ENCODE results near the gene HNRNPH2. TPM values are rescaled to one million over a fixed set of nuclear protein-coding genes. Genes with fewer than 3 reads are reported as not detected.

The HNRNPH2 gene, protein sequence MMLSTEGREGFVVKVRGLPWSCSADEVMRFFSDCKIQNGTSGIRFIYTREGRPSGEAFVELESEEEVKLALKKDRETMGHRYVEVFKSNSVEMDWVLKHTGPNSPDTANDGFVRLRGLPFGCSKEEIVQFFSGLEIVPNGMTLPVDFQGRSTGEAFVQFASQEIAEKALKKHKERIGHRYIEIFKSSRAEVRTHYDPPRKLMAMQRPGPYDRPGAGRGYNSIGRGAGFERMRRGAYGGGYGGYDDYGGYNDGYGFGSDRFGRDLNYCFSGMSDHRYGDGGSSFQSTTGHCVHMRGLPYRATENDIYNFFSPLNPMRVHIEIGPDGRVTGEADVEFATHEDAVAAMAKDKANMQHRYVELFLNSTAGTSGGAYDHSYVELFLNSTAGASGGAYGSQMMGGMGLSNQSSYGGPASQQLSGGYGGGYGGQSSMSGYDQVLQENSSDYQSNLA
- total RNA-seq (2013; cell fraction: nucleolus; rRNA removed), result 8.2 and 10.3 TPM in 2 replicates
- 34.5 and 43.4 TPM in 2 replicates for total RNA-seq (2014; rRNA removed)
- 67.0 and 69.1 TPM in 2 replicates for total RNA-seq (2014; rRNA removed; fragmentation: Illumina TruSeq; extraction: Trizol)
- total RNA-seq (2021), result 42.4 and 42.8 TPM in 2 replicates
- 33.7 TPM for polyA plus RNA-seq (2011; ENCODE audit: low read depth)
- polyA plus RNA-seq (2011; rRNA removed), result 46.6 and 61.9 TPM in 2 replicates
- polyA plus RNA-seq (2011; cell fraction: cytosol; rRNA removed), result 15.3 and 19.3 TPM in 2 replicates
- polyA plus RNA-seq (2011; cell fraction: nucleus; rRNA removed), result 9.5 and 17.9 TPM in 2 replicates
- polyA plus RNA-seq (2012), result 42.8 and 43.5 TPM in 2 replicates
- 73.3 and 90.2 TPM in 2 replicates for polyA plus RNA-seq (2014; fragmentation: Illumina TruSeq; extraction: Trizol)
- 10 to 100 TPM; 55.7 to 90.8 TPM for polyA plus RNA-seq (2014; fragmentation: Nextera tagmentation; extraction: Ambion mirVana)
- 44.9 and 49.6 TPM in 2 replicates for polyA plus RNA-seq (2014; rRNA removed)
- polyA plus RNA-seq (2016; fragmentation: Nextera tagmentation; extraction: Ambion mirVana), result 100 to 1,000 TPM in 1 of 2 experiments, 10 to 100 TPM in 1; 98.1 to 102 TPM
- polyA minus RNA-seq (2011; rRNA and poly(A)+ RNA removed), result 22.8 and 32.7 TPM in 2 replicates
- polyA minus RNA-seq (2011; cell fraction: cytosol; rRNA and poly(A)+ RNA removed), result 8.2 and 9.3 TPM in 2 replicates
- 3.4 and 6.9 TPM in 2 replicates for polyA minus RNA-seq (2011; cell fraction: nucleus; rRNA and poly(A)+ RNA removed)
- Bru-seq, nascent RNA, result percentile 95 among the genes with signal in this experiment
- BruChase-seq, experiment 1, labeled RNA remaining after a 6-hour chase, result percentile 99 among the genes with signal in this experiment
- percentile 99 among the genes with signal in this experiment for BruChase-seq, experiment 2, labeled RNA remaining after a 2-hour chase
- long read RNA-seq, experiment 1, transcript HNRNPH2-201 (2 exons, 2,223 nt), result major isoform, 64 of 68 reads
- long read RNA-seq, experiment 1, partial matches to known transcripts, result 4 of 68 reads
- long read RNA-seq, experiment 1, other reads (novel, unspliced or antisense), result 0 of 68 reads
- long read RNA-seq, experiment 2, transcript HNRNPH2-201 (2 exons, 2,223 nt), result major isoform, 807 of 827 reads
- long read RNA-seq, experiment 2, partial matches to known transcripts, result 20 of 827 reads
- long read RNA-seq, experiment 2, other reads (novel, unspliced or antisense), result 0 of 827 reads

DNA sequence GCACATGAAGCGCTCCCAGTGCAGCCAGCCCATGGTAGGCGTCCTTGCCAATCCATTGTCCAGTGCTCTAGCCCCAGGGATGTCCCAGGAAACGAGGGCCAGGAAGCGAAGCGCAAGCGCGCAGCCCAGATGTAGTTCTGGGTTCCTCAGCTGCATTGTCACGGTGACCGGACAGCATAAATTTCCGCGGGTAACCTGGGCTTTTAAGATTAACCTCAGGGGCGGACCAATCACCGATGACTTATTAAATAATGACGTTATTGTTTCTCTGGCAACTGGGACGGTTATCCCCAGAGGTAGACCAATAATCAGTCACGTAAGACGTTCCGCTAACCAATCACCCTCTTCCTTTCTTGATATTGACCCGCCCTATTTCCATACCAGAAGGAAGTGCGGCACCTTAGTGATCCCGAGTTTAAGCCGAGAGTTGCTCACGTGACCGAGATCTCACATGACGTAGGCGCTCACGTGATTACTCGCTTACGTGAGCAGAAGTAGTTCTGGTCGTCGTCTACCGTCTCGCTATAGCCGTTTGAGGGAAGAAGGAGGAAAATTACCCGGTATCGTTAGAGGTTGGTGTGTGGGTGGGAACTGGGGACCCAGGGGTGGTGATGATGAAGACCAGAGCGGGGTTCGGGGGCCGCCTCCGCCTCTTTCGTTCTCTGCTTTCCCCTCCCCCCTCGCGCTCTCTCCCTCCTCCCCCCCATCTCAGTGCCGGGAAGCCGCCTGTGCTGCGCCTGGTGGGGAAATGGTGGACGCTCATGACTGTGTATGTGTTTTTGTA is at the start of gene HNRNPH2, which contains the start of gene GLA:
Gene HNRNPH2 (plus strand): TSS at position 475 of the 784 bp plus-strand sequence. CDS start 3,767 bp downstream, outside the sequence.
Gene GLA (minus strand): TSS at position 178 of the 784 bp plus-strand sequence. CDS start 22 bp downstream, at position 156.
- DNase-seq (ENCODE audit: low read depth, low spot score), result peak; percentile 98
- ChIA-PET RAD21 (ENCODE audit: unreplicated experiment) (no interaction called here), SMC1A (ENCODE audit: uncharacterized antibody, unreplicated experiment) (interaction anchor here (0.8 kb wide), 1 partner anchor 11 kb away, joined by 3 read pairs; no protein-coding TSS in a partner anchor), POLR2A (interaction anchor here (0.6 to 1.5 kb wide), 3 partner anchors 14 to 24 kb away, joined by 3 to 6 read pairs (median 5); partner anchors contain the start of gene RPL36A), CTCF (no interaction called here)
- Histone ChIP-seq H4K20me1 (ENCODE audit: control insufficient read depth, insufficient read depth) (no peaks in the 10 kb centered on the region), H3K27me3 (replicated peaks in 1 of 2; ENCODE audit: control insufficient read depth in 2 of 2, insufficient read depth in 2 of 2, low read length in 1 of 2) (no peaks in the 10 kb centered on the region), H3K36me3 (ENCODE audit: control insufficient read depth in 2 of 2, insufficient read depth in 2 of 2, low read length in 1 of 2) (peaks cover 0 to 4% of the 10 kb centered on the region in 2 experiments; a peak in 1 of 4 replicates), H3K4me2 (ENCODE audit: control insufficient read depth, insufficient read depth) (no peak within 1 kb of the TSS; the same call in 1 of the 2 replicates), H3K4me1 (ENCODE audit: control insufficient read depth, insufficient read depth, low read length) (peaks cover 12% of the 10 kb centered on the region), H2AFZ (ENCODE audit: control insufficient read depth, low read depth, low read length) (peak within 1 kb of the TSS; percentile 80), H3K4me3 (peak within 1 kb of the TSS; percentile 75), H3K9ac (ENCODE audit: control insufficient read depth, insufficient read depth, low read length) (peak within 1 kb of the TSS; percentile 84), H3K9me3 (replicated peaks; ENCODE audit: control insufficient read depth, insufficient read depth, low read length) (no peaks in the 10 kb centered on the region; the same call in 2 of the 3 replicates), H3K27ac (ENCODE audit: control insufficient read depth, insufficient read depth) (peak within 1 kb of the TSS; percentile 92), H3K79me2 (ENCODE audit: control insufficient read depth, insufficient read depth, low read length) (peaks cover 57% of the 10 kb centered on the region)
- intact Hi-C loops (cut with micrococcal nuclease; ENCODE audit: unreplicated experiment), result loop anchor here (2.0 kb wide), 1 partner anchor 17 kb away; the partner anchor contains the start of gene RPL36A
- in situ Hi-C loops (cut with MboI), result no loop called here
- WGBS (ENCODE audit: insufficient coverage, insufficient replicate concordance, low lambda C conversion rate, missing lambda C conversion rate), result 22% methylated on average over 37 of the region's 47 CpGs
- ATAC-seq, result peak; percentile 88
- peak; percentile 81 for FAIRE-seq
- no TSS peak for BruUV-seq (replicated peaks)
- TF ChIP-seq BCL11A (IDR thresholded peaks at IDR 0.05; ENCODE audit: low read depth, low read length) (no peak), SMAD5 (IDR thresholded peaks at IDR 0.05; ENCODE audit: low read depth) (no peak), CBX3 (IDR thresholded peaks at IDR 0.05; ENCODE audit: borderline replicate concordance, low read depth) (no peak), NR2C1 (IDR thresholded peaks at IDR 0.05) (no peak), CBFB (IDR thresholded peaks at IDR 0.05; ENCODE audit: low read depth) (no peak), SIX5 (IDR thresholded peaks at IDR 0.05; ENCODE audit: low read depth, low read length, severe bottlenecking) (no peak), HDGF (IDR thresholded peaks at IDR 0.05) (no peak), PML (IDR thresholded peaks at IDR 0.05; ENCODE audit: low read length) (peak; percentile 28; the same call in 1 of the 2 replicates), STAT3 (IDR thresholded peaks at IDR 0.05; ENCODE audit: low read depth, low read length) (0 out of 2 replicates have a peak, but pooled peaks have one; percentile 43), SMAD1 (IDR thresholded peaks at IDR 0.05; ENCODE audit: low read depth, partially characterized antibody) (peak; percentile 53), YY1 (IDR thresholded peaks at IDR 0.05; ENCODE audit: low read depth, low read length) (peak; percentile 92)
- TF ChIP-seq, protein P1, sequence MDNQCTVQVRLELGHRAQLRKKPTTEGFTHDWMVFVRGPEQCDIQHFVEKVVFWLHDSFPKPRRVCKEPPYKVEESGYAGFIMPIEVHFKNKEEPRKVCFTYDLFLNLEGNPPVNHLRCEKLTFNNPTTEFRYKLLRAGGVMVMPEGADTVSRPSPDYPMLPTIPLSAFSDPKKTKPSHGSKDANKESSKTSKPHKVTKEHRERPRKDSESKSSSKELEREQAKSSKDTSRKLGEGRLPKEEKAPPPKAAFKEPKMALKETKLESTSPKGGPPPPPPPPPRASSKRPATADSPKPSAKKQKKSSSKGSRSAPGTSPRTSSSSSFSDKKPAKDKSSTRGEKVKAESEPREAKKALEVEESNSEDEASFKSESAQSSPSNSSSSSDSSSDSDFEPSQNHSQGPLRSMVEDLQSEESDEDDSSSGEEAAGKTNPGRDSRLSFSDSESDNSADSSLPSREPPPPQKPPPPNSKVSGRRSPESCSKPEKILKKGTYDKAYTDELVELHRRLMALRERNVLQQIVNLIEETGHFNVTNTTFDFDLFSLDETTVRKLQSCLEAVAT (IDR thresholded peaks at IDR 0.05), result peak; percentile 75
- TF ChIP-seq, protein P2, sequence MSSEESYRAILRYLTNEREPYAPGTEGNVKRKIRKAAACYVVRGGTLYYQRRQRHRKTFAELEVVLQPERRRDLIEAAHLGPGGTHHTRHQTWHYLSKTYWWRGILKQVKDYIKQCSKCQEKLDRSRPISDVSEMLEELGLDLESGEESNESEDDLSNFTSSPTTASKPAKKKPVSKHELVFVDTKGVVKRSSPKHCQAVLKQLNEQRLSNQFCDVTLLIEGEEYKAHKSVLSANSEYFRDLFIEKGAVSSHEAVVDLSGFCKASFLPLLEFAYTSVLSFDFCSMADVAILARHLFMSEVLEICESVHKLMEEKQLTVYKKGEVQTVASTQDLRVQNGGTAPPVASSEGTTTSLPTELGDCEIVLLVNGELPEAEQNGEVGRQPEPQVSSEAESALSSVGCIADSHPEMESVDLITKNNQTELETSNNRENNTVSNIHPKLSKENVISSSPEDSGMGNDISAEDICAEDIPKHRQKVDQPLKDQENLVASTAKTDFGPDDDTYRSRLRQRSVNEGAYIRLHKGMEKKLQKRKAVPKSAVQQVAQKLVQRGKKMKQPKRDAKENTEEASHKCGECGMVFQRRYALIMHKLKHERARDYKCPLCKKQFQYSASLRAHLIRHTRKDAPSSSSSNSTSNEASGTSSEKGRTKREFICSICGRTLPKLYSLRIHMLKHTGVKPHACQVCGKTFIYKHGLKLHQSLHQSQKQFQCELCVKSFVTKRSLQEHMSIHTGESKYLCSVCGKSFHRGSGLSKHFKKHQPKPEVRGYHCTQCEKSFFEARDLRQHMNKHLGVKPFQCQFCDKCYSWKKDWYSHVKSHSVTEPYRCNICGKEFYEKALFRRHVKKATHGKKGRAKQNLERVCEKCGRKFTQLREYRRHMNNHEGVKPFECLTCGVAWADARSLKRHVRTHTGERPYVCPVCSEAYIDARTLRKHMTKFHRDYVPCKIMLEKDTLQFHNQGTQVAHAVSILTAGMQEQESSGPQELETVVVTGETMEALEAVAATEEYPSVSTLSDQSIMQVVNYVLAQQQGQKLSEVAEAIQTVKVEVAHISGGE (CRISPR knock-in tag; IDR thresholded peaks at IDR 0.05), result peak; percentile 46; the same call in 1 of the 2 replicates
